IMR-90 (cell line): ENCODE measurements around the gene PSME2. TPM values are rescaled to one million over a fixed set of nuclear protein-coding genes. Genes with fewer than 3 reads are reported as not detected.

Experiments
- ATAC-seq: fragments of 200-7000 bp; cut with Tn5 transposase; 2 replicates; pipeline ENCODE4 v1.9.1; 2020; ENCODE audit warnings: low read depth, mild to moderate bottlenecking, moderate library complexity
- BruUV-seq: library from RNA; stranded (reverse); fragments of 400-500 nt; replicated peaks from 2 replicates; lab custom pipeline; 2021; lab: Mats Ljungman, UMichigan
- CTCF ChIA-PET: fragments of 300-600 bp; formaldehyde crosslinking; extraction: SDS; loops from one replicate; lab custom pipeline; 2021; ENCODE audit warnings: antibody characterized with exemption; lab: Yijun Ruan, JAX
- POLR2A ChIA-PET: fragments of 300-600 bp; sonication (Branson Sonifier 250); formaldehyde crosslinking; loops from one replicate; lab custom pipeline; 2022; ENCODE audit warnings: antibody characterized with exemption; ENCODE audit not compliant: unreplicated experiment; lab: Charles Lee
- DNase-seq: peaks from one replicate; pipeline ENCODE4 v3.0.0; 2013
- H2AFZ ChIP-seq: replicated peaks from 2 replicates; pipeline ENCODE3; 2013; ENCODE audit warnings: low read length, mild to moderate bottlenecking; ENCODE audit not compliant: poor library complexity
- H2AK5ac ChIP-seq: 2 replicates; pipeline ENCODE4 v1.6.1; 2013; ENCODE audit warnings: low read depth, low read length, inconsistent platforms
- H2AK9ac ChIP-seq: replicated peaks from 2 replicates; pipeline ENCODE3; 2013; ENCODE audit warnings: mild to moderate bottlenecking, low read depth, low read length, moderate library complexity; ENCODE audit not compliant: poor library complexity
- H2BK120ac ChIP-seq: 2 replicates; pipeline ENCODE4 v1.6.1; 2013; ENCODE audit warnings: low read depth, low read length, inconsistent platforms
- H2BK15ac ChIP-seq: 3 replicates; pipeline ENCODE4 v1.6.1; 2013; ENCODE audit warnings: low read depth, low read length, inconsistent platforms
- H2BK20ac ChIP-seq: 2 replicates; pipeline ENCODE4 v1.6.1; 2013; ENCODE audit warnings: low read depth, mild to moderate bottlenecking, inconsistent platforms, low read length, moderate library complexity
- H2BK5ac ChIP-seq: 2 replicates; pipeline ENCODE4 v1.6.1; 2013; ENCODE audit warnings: mild to moderate bottlenecking, low read depth, low read length, inconsistent platforms; ENCODE audit not compliant: poor library complexity, severe bottlenecking
- H3K14ac ChIP-seq: replicated peaks from 2 replicates; pipeline ENCODE4 v1.6.1; 2013; ENCODE audit warnings: low read depth, low read length, inconsistent platforms
- H3K18ac ChIP-seq: 2 replicates; pipeline ENCODE4 v1.6.1; 2013; ENCODE audit warnings: low read depth, low read length, control low read depth
- H3K23ac ChIP-seq: 2 replicates; pipeline ENCODE4 v1.6.1; 2013; ENCODE audit warnings: low read depth, low read length, inconsistent platforms
- H3K27ac ChIP-seq: 2 replicates; pipeline ENCODE4 v1.5.1; 2013; ENCODE audit warnings: mild to moderate bottlenecking, control low read depth, low read length; ENCODE audit not compliant: insufficient read depth
- H3K27me3 ChIP-seq: 2 replicates; pipeline ENCODE4 v1.6.1; 2013; ENCODE audit warnings: low read length; ENCODE audit not compliant: control insufficient read depth, insufficient read depth
- H3K36me3 ChIP-seq: 2 replicates; pipeline ENCODE4 v1.6.1; 2013; ENCODE audit warnings: low read length, mixed read lengths; ENCODE audit not compliant: control insufficient read depth, insufficient read depth
- H3K4ac ChIP-seq: 2 replicates; pipeline ENCODE4 v1.6.1; 2013; ENCODE audit warnings: low read depth, low read length, inconsistent platforms
- H3K4me1 ChIP-seq: 2 replicates; pipeline ENCODE4 v1.6.1; 2013; ENCODE audit warnings: low read length, mixed read lengths; ENCODE audit not compliant: control insufficient read depth, insufficient read depth
- H3K4me2 ChIP-seq: 2 replicates; pipeline ENCODE4 v1.6.1; 2013; ENCODE audit warnings: low read depth, mild to moderate bottlenecking, control low read depth, low read length, moderate library complexity
- H3K4me3 ChIP-seq: 2 replicates; pipeline ENCODE4 v1.5.1; 2013; ENCODE audit warnings: low read depth, mild to moderate bottlenecking, control low read depth, low read length, moderate library complexity; ENCODE audit not compliant: insufficient read depth
- H3K56ac ChIP-seq: 2 replicates; pipeline ENCODE4 v1.6.1; 2013; ENCODE audit warnings: low read length, inconsistent platforms; ENCODE audit not compliant: insufficient read depth; ENCODE audit errors: extremely low read depth
- H3K79me1 ChIP-seq, 2 experiments: 2 replicates each; pipeline ENCODE4 v1.6.1; 2013; ENCODE audit warnings: low read length in 2 of 2, inconsistent platforms in 1 of 2, low read depth in 1 of 2
- H3K9ac ChIP-seq: 2 replicates; pipeline ENCODE4 v1.6.1; 2013; ENCODE audit warnings: low read depth, low read length, control low read depth
- H3K9me1 ChIP-seq: 2 replicates; pipeline ENCODE4 v1.6.1; 2013; ENCODE audit warnings: low read length, inconsistent platforms; ENCODE audit not compliant: insufficient read depth
- H3K9me3 ChIP-seq: 2 replicates; pipeline ENCODE4 v1.6.1; 2013; ENCODE audit warnings: low read length; ENCODE audit not compliant: control insufficient read depth, insufficient read depth
- H4K20me1 ChIP-seq: 2 replicates; pipeline ENCODE4 v1.6.1; 2013; ENCODE audit warnings: low read length, inconsistent platforms; ENCODE audit not compliant: insufficient read depth
- H4K5ac ChIP-seq: 2 replicates; pipeline ENCODE4 v1.6.1; 2013; ENCODE audit warnings: mild to moderate bottlenecking, low read depth, low read length, control low read depth
- H4K8ac ChIP-seq, 2 experiments: 2 replicates each; pipeline ENCODE4 v1.6.1; 2013; ENCODE audit warnings: low read depth in 2 of 2, low read length in 2 of 2, control low read depth in 1 of 2, inconsistent platforms in 1 of 2
- H4K91ac ChIP-seq: 2 replicates; pipeline ENCODE4 v1.6.1; 2013; ENCODE audit warnings: low read depth, low read length, inconsistent platforms; ENCODE audit not compliant: insufficient read depth
- CHD1 ChIP-seq: IDR thresholded peaks from 2 replicates; pipeline ENCODE4 v1.6.1; 2012; ENCODE audit warnings: low read depth, low read length, improper control_type of control experiment
- MAFK ChIP-seq: IDR thresholded peaks from 2 replicates; pipeline ENCODE4 v1.6.1; 2012; ENCODE audit warnings: low read depth, low read length, improper control_type of control experiment
- RAD21 ChIP-seq: IDR thresholded peaks from 2 replicates; pipeline ENCODE4 v1.6.1; 2012; ENCODE audit warnings: low read length, improper control_type of control experiment
- RFX5 ChIP-seq: IDR thresholded peaks from 2 replicates; pipeline ENCODE4 v1.8.0; 2012; ENCODE audit warnings: low read depth, mild to moderate bottlenecking, low read length, moderate library complexity
- WGBS, 2 experiments: methylation state at CpG; one replicate each; pipeline versions ENCODE4 v1.1.5 to v1.1.7; 2013; ENCODE audit warnings: missing lambda C conversion rate in 2 of 2; ENCODE audit not compliant: insufficient read length in 1 of 2; ENCODE audit errors: extremely low coverage in 2 of 2; 5-methylcytosine and 5-hydroxymethylcytosine counted together
- dilution Hi-C: fragments of 300-500 bp; cut with HindIII; formaldehyde crosslinking; loops from one replicate; pipeline ENCODE4 v1.14.3; 2018; ENCODE audit warnings: low sequenced_read_pairs; ENCODE audit not compliant: unreplicated experiment
- in situ Hi-C: fragments of 300-500 bp; cut with MboI; formaldehyde crosslinking; loops from 3 replicates; pipeline ENCODE4 v1.14.3; 2019; ENCODE audit warnings: low sequenced_read_pairs, inconsistent platforms, mixed read lengths
- intact Hi-C: fragments of 100-400 bp; cut with micrococcal nuclease; formaldehyde crosslinking; loops from 2 replicates; pipeline ENCODE4 v1.10.0; 2022
- polyA plus RNA-seq, 3 experiments: library from polyadenylated mRNA; depleted of rRNA; stranded (reverse); fragments of >200 nt; gene quantifications; 2 replicates each; pipeline ENCODE4 v1.2.3, GENCODE V29; 2012; ENCODE audit warnings: low replicate concordance in 1 of 3
- total RNA-seq: library from RNA; depleted of rRNA; stranded (reverse); fragments of >200 nt; gene quantifications from 2 replicates; pipeline ENCODE4 v1.2.3, GENCODE V29; 2012
- TF ChIP-seq, protein P1 (sequence below): fragments of 150-350 bp; IDR thresholded peaks from 2 replicates; pipeline ENCODE4 v1.6.1; 2016; ENCODE audit warnings: low read depth, mild to moderate bottlenecking, low read length, moderate library complexity, borderline replicate concordance

Gene PSME2
- total and polyA plus RNA-seq, 2 of the 4 experiments (the other 2 are of a cell fraction) = 104 to 141 TPM

- H3K56ac ChIP-seq = no peak overlapping the region
- no peak for TF ChIP-seq CHD1
- TF ChIP-seq, protein P1, sequence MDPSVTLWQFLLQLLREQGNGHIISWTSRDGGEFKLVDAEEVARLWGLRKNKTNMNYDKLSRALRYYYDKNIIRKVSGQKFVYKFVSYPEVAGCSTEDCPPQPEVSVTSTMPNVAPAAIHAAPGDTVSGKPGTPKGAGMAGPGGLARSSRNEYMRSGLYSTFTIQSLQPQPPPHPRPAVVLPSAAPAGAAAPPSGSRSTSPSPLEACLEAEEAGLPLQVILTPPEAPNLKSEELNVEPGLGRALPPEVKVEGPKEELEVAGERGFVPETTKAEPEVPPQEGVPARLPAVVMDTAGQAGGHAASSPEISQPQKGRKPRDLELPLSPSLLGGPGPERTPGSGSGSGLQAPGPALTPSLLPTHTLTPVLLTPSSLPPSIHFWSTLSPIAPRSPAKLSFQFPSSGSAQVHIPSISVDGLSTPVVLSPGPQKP = no peak
- no peak for TF ChIP-seq MAFK
- no peak for TF ChIP-seq RFX5
- TF ChIP-seq RAD21 = no peak
- BruUV-seq = no TSS peak
- H4K5ac ChIP-seq = no peak overlapping the region
- no peak overlapping the region for H3K9ac ChIP-seq
- no peak overlapping the region for H3K4me3 ChIP-seq
- H4K8ac ChIP-seq = no peak overlapping the region
- ChIA-PET CTCF (no interaction called here), POLR2A (no interaction called here)
- no peaks in the 10 kb centered on the region for H3K4me1 ChIP-seq
- no peak overlapping the region for H2AK9ac ChIP-seq
- H2AFZ ChIP-seq = no peak overlapping the region
- H2AK5ac ChIP-seq = no peak overlapping the region
- H3K9me1 ChIP-seq = no peaks in the 10 kb centered on the region
- no peak for DNase-seq
- H2BK5ac ChIP-seq = no peak overlapping the region
- in situ Hi-C loops (no loop called here), dilution Hi-C loops (no loop called here), intact Hi-C loops (no loop called here)
- H3K9me3 ChIP-seq = no peaks in the 10 kb centered on the region
- no peak overlapping the region for H2BK15ac ChIP-seq
- H3K27ac ChIP-seq = no peak overlapping the region
- ATAC-seq = no peak
- no peak overlapping the region for H3K4me2 ChIP-seq
- H3K27me3 ChIP-seq = no peaks in the 10 kb centered on the region
- no peak overlapping the region for H3K14ac ChIP-seq
- 92% methylated on average over 4 of the region's 4 CpGs; no CpG with 5 or more reads in 1 of the 2 experiments for WGBS, 2 experiments
- H3K79me1 ChIP-seq = no peaks in the 10 kb centered on the region
- H2BK120ac ChIP-seq = no peak overlapping the region
- H2BK20ac ChIP-seq = no peak overlapping the region
- H3K36me3 ChIP-seq = peaks cover 33% of the 10 kb centered on the region
- no peak overlapping the region for H3K4ac ChIP-seq
- no peak overlapping the region for H3K18ac ChIP-seq
- H4K91ac ChIP-seq = no peak overlapping the region
- H4K20me1 ChIP-seq = no peaks in the 10 kb centered on the region
- no peak overlapping the region for H3K23ac ChIP-seq
Observed at GRCh38 chr14:24122416-24122815, 24.0 kb downstream of the PSME2 start.
